Smooth muscle cell (in vitro differentiated cells): Measurements from ENCODE around the gene OTUD7B. TPM values are rescaled to one million over a fixed set of nuclear protein-coding genes. Genes with fewer than 3 reads are reported as not detected.
"Not testable (repeated sequence)": the region's sequence is repeated elsewhere in the genome, so short reads cannot be mapped to it uniquely, and the experiment has no call there.

ENCODE experiments used
- DNase-seq: peaks from one replicate; lab custom pipeline; 2025; ENCODE audit not compliant: unreplicated experiment; lab: John Stamatoyannopoulos, UW
- H2AFZ ChIP-seq: fragments of 200-600 bp; sonication (generic); 2 replicates; pipeline ENCODE4 v1.6.0; 2016; ENCODE audit warnings: antibody characterized with exemption, low read depth, mild to moderate bottlenecking
- H3F3A ChIP-seq: fragments of 200-600 bp; sonication (generic); 2 replicates; pipeline ENCODE4 v1.6.0; 2017; ENCODE audit warnings: antibody characterized with exemption, low read depth
- H3K27ac ChIP-seq: fragments of 200-600 bp; sonication (generic); 2 replicates; pipeline ENCODE4 v1.5.1; 2016; ENCODE audit warnings: low read depth, mild to moderate bottlenecking
- H3K27me3 ChIP-seq: fragments of 200-600 bp; sonication (generic); 2 replicates; pipeline ENCODE4 v1.6.1; 2016; ENCODE audit warnings: low read depth, mild to moderate bottlenecking
- H3K36me3 ChIP-seq: fragments of 200-600 bp; sonication (generic); 2 replicates; pipeline ENCODE4 v1.5.1; 2016; ENCODE audit warnings: low read depth
- H3K4me1 ChIP-seq: fragments of 200-600 bp; sonication (generic); 2 replicates; pipeline ENCODE4 v1.5.1; 2016; ENCODE audit warnings: low read depth
- H3K4me2 ChIP-seq: fragments of 200-600 bp; sonication (generic); 2 replicates; pipeline ENCODE4 v1.6.0; 2016; ENCODE audit warnings: mild to moderate bottlenecking
- H3K4me3 ChIP-seq: fragments of 200-600 bp; sonication (generic); 2 replicates; pipeline ENCODE4 v1.5.1; 2016; ENCODE audit warnings: mild to moderate bottlenecking
- H3K79me2 ChIP-seq: fragments of 200-600 bp; sonication (generic); 2 replicates; pipeline ENCODE4 v1.6.0; 2016; ENCODE audit warnings: low read depth, mild to moderate bottlenecking
- H3K9ac ChIP-seq: fragments of 200-600 bp; sonication (generic); 2 replicates; pipeline ENCODE4 v1.6.0; 2016; ENCODE audit warnings: low read depth
- H3K9me3 ChIP-seq: fragments of 200-600 bp; sonication (generic); replicated peaks from 2 replicates; pipeline ENCODE4 v1.5.1; 2016; ENCODE audit warnings: low read depth
- H4K20me1 ChIP-seq: fragments of 200-600 bp; sonication (generic); 2 replicates; pipeline ENCODE4 v1.6.0; 2016; ENCODE audit warnings: low read depth
- WGBS: methylation state at CpG from one replicate; pipeline ENCODE4 v1.1.7; 2016; ENCODE audit warnings: low lambda C conversion rate; 5-methylcytosine and 5-hydroxymethylcytosine counted together
- polyA plus RNA-seq: library from polyadenylated mRNA; unstranded; fragments of >200 nt; fragmentation: Nextera tagmentation; extraction: Ambion mirVana; gene quantifications from 2 replicates; pipeline ENCODE4 v1.2.1, GENCODE V29; 2016
- total RNA-seq: library from RNA; depleted of rRNA; stranded (reverse); fragments of >200 nt; gene quantifications from 2 replicates; pipeline ENCODE4 v1.2.3, GENCODE V29; 2014
- TF ChIP-seq, protein P1 (sequence below): fragments of 200-600 bp; sonication (generic); IDR thresholded peaks from 2 replicates; pipeline ENCODE4 v1.5.1; 2017; ENCODE audit warnings: borderline replicate concordance, mild to moderate bottlenecking, antibody characterized with exemption; ENCODE audit not compliant: insufficient read depth, poor library complexity, severe bottlenecking

The OTUD7B gene
- total RNA-seq (10.8 and 16.1 TPM in 2 replicates), polyA plus RNA-seq (1.9 and 2.7 TPM in 2 replicates)

DNA sequence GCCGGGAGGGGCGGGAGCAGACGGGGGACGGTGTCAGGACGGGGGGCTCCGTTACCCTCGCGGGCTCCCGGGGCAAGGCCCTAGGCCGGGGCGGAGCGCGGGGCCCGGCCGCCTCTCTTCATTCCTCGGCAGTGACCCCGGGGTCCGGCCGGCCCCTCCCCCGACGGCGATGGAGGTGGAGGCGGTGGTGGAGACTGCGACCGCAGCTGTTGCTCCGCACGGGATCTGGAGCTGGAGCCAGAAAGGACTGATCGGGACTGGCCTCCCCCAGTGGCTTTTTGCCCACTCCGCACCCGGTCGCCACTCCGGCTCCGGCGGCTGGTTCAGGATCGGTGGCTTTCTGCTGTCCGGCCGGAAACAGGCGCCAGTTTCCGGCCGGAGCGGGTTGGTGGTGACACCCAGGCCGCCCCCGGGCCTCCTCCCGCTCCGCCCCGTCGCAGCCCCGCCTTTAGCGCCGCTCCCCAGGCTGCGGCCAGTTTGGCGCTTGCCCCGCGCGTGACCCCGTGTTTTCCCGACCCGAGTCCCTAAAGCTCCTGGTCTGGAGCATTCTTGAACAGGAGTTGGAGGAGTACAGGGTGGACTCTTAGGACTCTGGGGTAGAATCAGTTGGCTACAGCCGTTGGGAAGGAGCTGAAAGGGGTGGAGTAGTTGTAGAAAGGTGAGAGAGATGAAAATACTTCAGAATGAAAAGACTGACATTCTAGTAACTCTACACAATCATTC, at the start of gene OTUD7B:
TSS of gene OTUD7B (minus strand) at position 334 of the 723 bp plus-strand sequence. CDS start 33,216 bp downstream, outside the sequence.
- Histone ChIP-seq H3K9me3 (no peaks in the 10 kb centered on the region), H3K4me2 (peak within 1 kb of the TSS; percentile 99), H3K9ac (peak within 1 kb of the TSS; percentile 100), H3K36me3 (no peaks in the 10 kb centered on the region), H4K20me1 (peaks cover 39% of the 10 kb centered on the region), H2AFZ (peak within 1 kb of the TSS; percentile 94), H3K27me3 (no peaks in the 10 kb centered on the region), H3K27ac (peak within 1 kb of the TSS; percentile 100), H3K4me1 (peaks cover 26% of the 10 kb centered on the region), H3K79me2 (peaks cover 37% of the 10 kb centered on the region), H3F3A (peaks cover 5% of the 10 kb centered on the region), H3K4me3 (peak within 1 kb of the TSS; percentile 98)
- DNase-seq = peak; percentile 69
- TF ChIP-seq, protein P1, sequence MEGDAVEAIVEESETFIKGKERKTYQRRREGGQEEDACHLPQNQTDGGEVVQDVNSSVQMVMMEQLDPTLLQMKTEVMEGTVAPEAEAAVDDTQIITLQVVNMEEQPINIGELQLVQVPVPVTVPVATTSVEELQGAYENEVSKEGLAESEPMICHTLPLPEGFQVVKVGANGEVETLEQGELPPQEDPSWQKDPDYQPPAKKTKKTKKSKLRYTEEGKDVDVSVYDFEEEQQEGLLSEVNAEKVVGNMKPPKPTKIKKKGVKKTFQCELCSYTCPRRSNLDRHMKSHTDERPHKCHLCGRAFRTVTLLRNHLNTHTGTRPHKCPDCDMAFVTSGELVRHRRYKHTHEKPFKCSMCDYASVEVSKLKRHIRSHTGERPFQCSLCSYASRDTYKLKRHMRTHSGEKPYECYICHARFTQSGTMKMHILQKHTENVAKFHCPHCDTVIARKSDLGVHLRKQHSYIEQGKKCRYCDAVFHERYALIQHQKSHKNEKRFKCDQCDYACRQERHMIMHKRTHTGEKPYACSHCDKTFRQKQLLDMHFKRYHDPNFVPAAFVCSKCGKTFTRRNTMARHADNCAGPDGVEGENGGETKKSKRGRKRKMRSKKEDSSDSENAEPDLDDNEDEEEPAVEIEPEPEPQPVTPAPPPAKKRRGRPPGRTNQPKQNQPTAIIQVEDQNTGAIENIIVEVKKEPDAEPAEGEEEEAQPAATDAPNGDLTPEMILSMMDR = no peak
- WGBS = 2% methylated on average over 24 of the region's 59 CpGs

DNA sequence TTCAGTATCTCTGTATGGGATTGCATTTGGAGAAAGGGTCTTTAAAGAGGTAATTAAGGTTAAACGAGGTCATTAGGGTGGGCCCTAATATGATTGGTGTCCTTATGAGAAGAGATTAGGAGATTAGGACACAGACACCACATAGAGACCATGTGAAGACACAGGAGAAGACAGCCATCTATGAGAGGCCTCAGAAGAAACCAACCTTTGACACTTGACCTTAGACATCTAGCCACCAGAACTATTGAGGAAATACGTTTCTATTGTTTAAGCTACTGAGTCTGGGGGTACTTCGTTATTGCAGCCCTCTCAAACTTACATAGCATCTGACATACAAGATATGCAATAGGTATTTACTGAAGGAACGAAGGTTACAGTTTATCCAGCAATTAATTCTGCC, 49.7 kb upstream of the OTUD7B start:
- no peak overlapping the region for H3K4me2 ChIP-seq
- TF ChIP-seq, protein P1 = no peak
- DNase-seq = no peak
- no peak overlapping the region for H2AFZ ChIP-seq
- H3F3A ChIP-seq = no peaks in the 10 kb centered on the region
- 85% methylated on average over 4 of the region's 4 CpGs for WGBS
- H3K9ac ChIP-seq = no peak overlapping the region
- peaks cover 4% of the 10 kb centered on the region for H3K79me2 ChIP-seq
- no peak overlapping the region for H3K27ac ChIP-seq
- H3K27me3 ChIP-seq = no peaks in the 10 kb centered on the region
- no peaks in the 10 kb centered on the region for H3K36me3 ChIP-seq
- H3K4me1 ChIP-seq = no peaks in the 10 kb centered on the region
- no peaks in the 10 kb centered on the region for H3K9me3 ChIP-seq
- H3K4me3 ChIP-seq = no peak overlapping the region
- H4K20me1 ChIP-seq = no peaks in the 10 kb centered on the region

DNA sequence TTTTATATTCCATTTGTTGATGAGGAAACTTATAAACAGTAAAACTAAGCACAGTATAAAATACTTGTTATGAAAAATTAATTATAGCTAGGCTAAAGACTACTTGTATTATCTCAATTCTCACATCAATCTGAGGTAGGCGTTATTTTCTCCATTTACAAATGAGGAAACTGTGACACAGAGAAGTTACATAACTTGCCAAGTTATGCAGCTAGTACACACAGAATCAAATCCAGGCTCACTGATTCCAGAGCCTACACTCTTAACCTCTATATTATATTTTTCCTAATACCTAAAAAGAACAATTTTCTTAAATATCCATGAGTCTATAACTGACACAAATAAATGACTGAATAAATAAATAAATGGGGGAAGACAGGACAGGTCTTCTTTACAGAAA, 45.9 kb upstream of the OTUD7B start:
- Histone ChIP-seq H3K79me2 (peaks cover 3% of the 10 kb centered on the region), H3F3A (no peaks in the 10 kb centered on the region), H3K4me2 (no peak overlapping the region), H3K9ac (no peak overlapping the region), H4K20me1 (no peaks in the 10 kb centered on the region), H3K27ac (no peak overlapping the region), H3K4me3 (no peak overlapping the region), H3K9me3 (no peaks in the 10 kb centered on the region), H3K4me1 (no peaks in the 10 kb centered on the region), H3K27me3 (no peaks in the 10 kb centered on the region), H3K36me3 (no peaks in the 10 kb centered on the region), H2AFZ (no peak overlapping the region)
- TF ChIP-seq, protein P1 = no peak
- no peak for DNase-seq
- WGBS = 92% methylated on average over 1 of the region's 1 CpG

DNA sequence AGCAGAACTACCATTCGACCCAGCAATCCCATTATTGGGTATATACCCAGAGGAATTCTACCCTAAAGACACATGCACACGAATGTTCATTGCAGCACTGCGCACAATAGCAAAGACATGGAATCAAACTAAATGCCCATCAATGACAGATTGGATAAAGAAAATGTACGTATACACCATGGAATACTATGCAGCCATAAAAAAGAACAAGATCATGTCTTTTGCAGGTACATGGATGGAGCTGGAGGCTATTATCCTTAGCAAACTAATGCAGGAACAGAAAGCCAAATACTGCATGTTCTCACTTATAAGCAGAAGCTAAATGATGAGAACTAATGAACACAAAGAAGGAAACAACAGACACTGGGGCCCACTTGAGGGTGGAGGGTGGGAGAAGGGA, 45.0 kb upstream of the OTUD7B start:
- H3K79me2 ChIP-seq, H3K9me3 ChIP-seq, H3K4me3 ChIP-seq, H3K27ac ChIP-seq, H3K36me3 ChIP-seq, H3K4me2 ChIP-seq, DNase-seq, H3K9ac ChIP-seq, H3K27me3 ChIP-seq, H3F3A ChIP-seq, H3K4me1 ChIP-seq, H2AFZ ChIP-seq, H4K20me1 ChIP-seq: not testable (repeated sequence)
- 96% methylated on average over 4 of the region's 4 CpGs for WGBS
